Activated T-cell treated with anti-CD3 and anti-CD28 coated beads for 48 hours (primary cell): ENCODE measurements around the gene C20orf144.

Experiments used
- DNase-seq: peaks from one replicate; pipeline ENCODE4 v3.0.0-alpha.2; 2020; ENCODE audit warnings: low read depth

The C20orf144 gene

DNA sequence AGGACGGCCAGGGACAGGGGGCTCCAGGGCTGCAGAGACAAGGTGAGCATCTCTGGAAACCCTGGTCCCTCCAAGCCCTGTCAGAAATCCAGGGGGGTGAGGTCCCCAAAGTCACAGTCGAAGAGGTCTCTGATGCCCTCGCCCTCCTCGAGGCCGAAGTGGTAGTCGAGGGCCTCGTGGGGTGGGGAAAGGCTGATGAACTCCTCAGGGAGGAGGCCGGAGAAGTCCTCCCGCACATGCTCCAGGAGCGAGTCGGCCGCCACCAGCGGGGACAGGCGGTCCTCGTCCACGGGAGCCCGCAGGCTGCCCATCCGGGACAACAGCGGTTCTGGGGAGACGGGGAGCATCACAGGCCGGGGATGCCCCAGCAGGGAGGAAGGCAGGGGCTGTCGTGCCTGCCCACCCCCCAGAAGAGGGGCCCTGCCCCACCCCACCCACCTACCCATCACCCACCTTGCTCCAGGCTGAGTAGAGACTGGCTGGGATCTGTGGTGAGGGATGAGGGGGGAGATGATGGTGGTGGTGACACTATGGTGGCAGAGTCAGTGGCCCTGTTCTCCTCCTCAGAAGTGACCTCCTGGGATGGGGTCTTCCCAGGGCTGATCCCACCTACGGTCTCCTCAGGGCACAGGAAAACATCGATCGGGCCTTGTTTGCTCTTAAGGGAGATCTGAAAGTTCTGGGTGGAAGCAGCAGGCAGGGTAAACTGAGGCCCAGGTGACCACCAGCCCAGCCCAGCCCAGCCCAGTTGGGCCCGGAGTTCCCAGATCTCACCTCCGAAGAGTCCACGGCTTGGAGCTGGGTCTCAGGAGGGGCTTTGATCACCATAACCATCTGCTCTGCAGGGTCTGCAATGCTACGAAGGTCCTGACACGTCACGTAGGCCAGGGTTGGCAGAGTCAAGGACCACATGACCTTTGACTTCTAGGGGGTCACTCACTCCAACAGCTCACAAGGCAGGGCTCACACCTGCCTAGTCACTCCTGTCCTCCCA, 14.8 kb downstream of the C20orf144 start:
- DNase-seq = no peak

DNA sequence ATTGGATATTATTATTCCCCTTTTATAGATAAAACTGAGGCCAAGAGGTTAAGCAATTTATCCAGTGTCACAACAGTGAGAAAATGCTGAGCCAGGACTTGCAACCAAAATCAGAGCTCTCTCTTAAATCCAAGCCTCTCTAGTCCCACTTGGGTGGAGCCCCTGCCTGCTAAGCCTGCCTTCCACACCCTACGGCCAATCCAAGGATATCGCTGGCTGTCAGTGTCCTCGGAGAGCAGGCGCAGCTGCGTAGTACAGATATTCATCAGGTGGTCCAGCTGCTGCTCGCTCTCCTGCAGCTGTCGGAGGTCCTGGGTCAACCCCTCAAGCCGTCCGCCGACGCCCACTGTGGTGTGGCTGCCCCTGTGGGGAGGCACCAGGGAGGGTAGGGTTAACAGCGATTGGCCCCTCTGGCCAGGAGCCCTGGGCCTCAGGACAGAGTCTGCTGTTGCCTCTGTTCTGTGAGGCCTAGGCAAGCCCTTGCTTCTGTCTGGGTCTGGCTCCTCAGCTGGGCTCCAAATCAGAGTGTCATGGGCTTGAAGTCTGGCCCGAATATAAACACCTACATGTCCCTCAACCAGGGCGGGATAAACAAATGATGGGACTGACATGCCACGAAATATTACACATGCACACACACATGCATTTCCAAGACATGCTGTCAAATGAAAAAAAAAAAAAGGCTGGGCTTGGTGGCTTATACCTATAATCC, 16.0 kb downstream of the C20orf144 start:
- no peak for DNase-seq

DNA sequence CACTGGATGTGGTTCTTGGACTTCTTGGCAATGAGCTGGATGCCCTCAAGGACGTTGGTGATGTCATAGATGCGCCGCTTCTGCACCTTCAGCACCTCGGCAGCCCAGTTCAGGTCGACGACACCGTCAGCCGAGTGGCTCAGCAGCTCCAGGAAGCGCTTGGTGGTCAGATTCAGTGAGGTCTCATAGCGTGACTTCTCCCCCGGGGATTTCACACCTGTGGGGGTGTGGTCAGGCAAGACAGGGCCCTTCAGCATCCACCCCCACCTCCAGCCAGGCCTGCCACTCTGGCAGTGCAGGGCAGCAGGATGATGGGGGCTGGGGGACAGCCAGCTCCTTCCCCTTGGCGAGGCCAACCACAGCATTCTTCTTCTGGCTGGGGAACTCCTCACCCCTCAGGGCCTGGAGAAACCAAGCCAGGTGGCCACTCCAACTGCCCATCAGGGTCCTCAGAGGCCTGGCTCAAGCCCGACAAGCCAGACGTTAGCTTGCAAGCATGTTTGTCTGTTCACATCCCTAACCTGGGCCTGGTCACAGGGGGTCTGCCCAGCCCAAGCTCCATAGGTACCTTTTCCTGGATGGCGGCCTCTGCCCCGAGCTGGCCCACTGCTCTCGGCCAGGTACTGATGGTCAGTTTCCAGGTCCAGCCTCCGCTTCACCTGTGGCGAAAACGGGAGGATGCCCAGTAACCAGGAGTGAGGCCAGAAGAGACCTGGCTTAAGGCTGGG, 17.8 kb downstream of the C20orf144 start:
- no peak for DNase-seq

DNA sequence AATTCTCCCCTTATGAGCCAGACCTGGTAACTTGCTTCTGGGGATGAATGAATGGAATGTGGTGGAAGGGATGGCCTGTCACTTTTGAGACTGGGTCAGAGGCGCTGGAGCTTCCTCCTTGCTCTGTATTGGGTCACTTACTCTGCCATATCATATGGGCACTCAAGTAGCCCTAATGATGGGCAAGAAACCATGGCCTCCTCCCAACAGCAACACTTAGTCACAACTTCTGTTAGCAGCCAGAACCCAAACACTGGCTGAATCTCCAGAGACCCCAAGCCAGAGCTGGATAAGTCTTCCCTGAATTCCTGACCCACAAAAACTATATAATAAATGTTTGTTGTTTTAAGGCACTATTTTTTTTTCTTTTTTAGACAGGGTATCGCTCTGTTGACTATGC, 18.6 kb downstream of the C20orf144 start:
- no peak for DNase-seq

DNA sequence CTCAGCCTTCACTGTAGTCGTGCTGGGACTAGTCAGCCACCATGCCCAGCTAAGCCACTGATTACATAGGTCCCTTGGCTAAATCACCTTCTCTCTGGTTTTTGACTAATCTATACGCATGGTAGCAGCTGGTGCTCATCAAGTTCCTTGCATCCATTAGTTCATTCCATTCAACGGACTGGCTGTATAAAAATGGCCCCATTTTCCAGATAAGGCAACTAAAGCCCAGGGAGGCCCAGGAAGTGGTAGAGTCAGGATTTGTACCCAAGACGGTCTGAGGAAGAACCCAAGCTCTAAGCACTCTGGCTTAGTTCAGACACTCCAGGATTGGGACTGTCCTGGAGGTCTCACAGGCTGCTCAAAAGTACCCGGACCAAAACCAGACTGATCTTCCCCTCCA, 19.2 kb downstream of the C20orf144 start:
- no peak for DNase-seq

DNA sequence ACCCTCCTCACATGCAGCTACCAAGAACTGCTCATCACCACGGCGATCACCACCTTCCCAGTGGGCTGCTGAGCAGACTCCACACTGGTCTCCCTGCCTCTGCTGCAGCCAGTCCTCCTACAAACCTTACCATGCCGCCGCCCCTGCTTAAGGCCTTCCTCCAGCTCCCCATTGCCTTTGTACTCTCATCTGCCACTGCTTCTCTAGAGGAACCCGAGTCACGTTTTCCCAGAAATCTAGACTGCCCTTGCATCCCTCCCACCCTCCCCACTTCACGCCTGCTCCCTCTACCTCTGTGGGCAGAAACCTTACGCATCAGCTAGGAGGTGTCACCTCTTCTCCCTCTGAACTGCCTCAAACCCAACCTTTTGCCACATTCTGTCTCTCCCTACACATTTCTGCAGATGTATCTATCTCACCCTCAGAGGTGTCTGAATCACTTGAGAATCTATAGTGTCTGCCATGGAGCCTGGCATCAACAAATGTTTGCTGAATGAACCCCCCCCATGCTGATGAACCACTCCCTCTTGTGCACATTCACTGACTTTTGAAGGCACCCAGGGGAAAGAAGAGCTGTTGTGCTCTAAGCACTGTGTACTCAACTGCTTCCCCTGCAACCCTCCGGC, 19.7 kb downstream of the C20orf144 start:
- no peak for DNase-seq

DNA sequence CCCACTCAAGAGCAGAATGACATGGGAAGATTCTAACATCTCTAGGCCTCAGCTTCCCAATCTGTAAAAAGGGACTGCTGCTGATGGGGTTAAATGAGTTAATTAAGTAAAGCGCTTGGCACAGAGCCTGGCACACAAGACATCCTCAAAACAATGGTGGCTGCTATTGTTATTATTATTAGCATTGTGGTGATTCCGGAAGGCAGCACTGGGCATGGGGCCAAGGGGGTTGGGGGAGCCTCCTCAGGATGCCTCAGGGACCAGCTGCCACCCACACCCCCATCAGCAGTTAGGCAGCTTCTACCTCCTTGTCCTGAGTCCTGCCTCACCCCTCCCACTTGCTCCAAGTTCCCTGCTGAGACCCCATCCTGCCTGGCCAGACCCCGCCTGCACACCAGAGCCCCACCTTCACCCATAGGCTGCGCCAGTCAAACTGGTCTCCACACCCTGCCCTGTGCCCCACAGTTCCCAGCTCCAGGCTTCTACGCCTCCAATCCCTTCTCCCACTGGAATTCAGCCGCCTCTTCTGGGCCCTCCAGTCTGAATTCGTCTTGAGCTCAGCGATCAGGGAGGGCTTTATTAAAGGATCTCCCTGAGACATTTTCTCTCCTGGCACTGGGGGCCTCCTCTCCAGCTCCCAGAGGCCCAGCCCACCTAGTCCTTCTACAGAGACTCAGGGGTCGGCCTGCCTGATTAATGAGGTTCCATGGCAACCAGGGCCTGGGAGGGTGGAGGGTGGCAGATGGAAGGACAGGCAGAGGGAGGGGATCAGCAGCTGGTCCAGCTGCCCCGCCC, 22.6 kb downstream of the C20orf144 start:
- DNase-seq = no peak

DNA sequence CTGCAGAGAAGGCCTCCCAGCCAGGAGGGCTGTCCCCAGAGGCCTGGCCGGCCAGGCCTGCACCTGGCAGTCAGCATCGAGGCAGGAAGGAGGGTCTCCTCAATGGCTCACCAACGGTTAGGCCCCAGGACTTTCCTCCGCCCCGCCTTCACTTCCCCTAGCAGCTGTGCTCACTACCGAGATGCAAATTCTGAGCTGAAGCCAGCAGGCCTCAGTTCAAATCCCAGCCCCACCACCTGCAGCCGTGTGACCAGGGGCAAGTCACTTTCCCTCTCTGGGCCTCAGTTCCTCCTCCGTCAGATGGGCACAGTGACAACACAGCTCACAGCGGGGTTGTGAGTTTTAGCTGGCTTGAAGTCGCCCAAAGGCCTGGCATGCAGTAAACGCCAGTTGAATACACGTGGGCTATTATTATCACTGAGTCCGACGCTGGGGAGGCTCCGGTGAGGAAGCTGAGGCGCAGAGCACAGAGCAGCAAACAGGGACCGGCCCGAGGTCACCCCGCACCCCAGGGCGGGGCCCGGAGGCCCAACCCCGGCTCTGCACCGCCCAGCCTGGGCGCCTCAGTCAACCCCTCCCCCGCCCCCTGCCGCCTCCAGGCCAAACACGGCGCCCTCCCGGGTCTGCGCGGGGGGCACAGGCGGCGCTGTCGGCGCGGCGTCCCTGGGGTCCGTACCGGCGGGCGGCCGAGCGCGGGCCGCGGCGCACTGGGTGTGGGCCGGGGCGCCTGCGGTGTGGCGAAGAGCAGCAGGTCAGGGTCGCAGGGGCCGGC, 23.4 kb downstream of the C20orf144 start:
- DNase-seq = peak; percentile 75

DNA sequence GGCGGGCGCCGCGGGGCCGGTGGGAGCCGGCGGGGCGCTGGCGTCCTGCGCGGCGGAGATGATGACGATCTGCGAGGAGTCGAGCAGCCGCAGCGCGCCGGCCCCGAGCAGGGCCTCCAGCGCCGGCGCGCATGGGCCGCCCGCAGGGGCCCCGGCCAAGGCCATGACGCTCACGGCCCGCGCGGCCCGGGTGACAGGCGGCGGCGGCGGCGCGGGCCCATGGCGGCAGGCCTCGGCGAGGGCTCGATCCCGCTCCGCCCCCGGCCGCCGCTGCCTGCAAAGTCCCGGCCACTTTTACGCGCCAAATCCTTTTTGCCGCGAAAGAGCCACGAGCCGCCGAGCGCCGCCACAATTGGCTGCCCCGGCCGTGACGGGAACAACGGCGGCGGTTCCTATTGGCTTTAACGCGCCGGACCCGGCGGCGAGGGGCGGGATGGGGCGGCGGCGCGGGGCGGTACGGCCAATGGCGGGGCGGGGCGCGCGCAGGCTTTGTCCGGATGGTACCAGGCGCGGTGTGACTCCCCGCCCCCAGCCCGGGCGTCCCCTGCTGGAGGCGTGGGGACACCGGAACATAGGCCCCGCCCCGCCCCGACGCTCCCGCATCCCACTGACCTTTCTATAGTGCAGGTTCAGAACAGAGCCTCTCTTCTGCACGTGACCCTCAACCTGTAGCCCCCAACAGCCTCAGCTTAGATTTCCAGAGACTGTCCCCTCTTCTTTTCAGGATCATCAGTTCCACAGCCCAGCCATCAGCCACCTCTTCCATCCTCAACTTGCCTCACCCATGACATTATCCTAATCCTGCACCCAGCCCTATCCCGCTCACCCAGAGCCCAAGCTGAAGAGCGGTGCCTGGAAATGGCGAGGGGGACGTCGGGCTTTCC, 24.2 kb downstream of the C20orf144 start, which contains the start of gene E2F1:
E2F1 (minus strand) TSS at position 286 of the 884 bp plus-strand sequence; CDS start at position 165, 121 bp downstream.
- DNase-seq = peak; percentile 98

DNA sequence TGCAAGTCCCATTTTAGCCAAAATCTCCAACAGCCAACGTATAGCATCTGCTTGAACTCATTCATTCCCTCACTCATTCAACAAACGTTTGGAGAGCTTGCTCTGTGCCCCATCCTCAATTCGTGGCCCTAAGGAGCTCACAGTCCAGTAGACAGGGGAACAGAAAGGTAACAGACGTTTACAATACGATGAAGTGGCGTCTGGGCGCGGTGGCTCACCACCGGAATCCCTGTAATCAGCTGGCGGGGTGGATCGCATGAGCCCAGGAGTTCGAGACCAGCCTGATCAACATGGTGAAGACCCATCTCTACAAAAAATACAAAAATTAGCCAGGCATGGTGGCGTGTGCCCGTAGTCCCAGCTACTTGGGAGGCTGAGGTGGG, 24.8 kb downstream of the C20orf144 start:
- no peak for DNase-seq

DNA sequence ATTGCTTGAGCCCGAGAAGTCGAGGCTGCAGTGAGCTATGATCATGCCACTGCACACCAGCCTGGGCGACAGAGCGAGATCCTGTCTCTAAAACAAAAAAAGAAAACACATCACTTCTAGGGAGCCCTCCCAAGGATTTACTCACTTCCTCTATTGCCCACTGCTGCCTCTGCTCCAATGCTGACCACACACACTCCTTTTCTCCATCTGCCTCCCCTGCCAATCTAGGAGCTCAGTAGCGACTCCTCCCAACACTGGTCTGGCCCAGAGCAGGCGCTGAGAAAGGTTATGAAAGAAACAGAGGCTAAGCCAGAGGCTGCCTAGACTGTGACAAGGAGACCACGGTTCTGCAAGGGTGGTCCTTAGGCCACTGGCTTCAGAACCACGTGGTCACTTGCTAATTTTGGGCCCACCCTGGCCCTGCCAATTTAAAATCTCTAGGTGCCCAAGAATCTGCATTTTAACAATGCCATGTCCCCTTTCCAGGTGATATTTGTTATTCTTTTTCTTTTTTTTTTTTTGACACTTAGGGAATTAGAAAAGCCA, 25.3 kb downstream of the C20orf144 start:
- DNase-seq = no peak

DNA sequence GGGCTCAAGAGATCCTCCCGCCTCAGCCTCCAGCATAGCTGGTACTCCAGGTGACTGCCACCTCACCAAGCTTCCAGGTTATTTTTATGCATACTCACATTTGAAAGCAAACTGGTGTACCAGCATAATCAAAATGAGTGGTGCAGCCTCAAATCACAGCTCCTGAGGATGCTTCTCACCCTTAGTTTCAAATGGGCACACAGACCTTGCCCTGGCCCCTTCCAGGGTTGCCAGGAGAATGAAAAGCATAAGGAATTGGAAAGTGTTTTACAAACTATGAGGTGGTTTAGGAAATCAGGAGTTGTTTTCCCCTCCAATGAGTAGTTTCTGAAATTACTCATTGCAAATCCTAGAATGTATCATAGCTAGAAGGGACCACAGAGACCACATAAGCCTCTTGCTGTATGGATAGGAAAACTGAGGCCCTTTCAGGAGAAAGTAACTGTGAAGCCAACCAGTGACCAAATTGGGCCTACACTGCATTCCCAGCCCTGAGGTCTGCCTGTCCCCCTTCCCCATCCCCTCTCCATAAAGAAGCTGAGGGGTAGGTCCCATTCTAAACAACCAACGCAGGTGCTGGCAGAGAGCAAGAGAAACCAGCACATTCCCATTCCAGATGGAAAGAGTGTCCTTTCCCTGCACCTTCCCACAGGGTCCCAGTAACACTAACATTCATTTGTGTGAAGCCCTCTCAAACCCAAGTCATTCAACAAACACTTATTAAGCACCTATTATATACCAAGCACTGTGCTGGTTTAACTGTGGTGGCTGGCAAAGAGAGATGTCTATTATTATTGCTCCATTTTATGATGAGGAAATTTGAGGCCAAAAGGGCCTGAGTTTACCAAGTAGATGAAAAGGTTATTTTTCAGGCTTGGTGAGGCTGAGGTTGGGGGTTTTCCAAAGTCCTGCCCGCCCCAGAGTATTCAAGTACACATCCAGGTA, 26.1 kb downstream of the C20orf144 start:
- DNase-seq = no peak

DNA sequence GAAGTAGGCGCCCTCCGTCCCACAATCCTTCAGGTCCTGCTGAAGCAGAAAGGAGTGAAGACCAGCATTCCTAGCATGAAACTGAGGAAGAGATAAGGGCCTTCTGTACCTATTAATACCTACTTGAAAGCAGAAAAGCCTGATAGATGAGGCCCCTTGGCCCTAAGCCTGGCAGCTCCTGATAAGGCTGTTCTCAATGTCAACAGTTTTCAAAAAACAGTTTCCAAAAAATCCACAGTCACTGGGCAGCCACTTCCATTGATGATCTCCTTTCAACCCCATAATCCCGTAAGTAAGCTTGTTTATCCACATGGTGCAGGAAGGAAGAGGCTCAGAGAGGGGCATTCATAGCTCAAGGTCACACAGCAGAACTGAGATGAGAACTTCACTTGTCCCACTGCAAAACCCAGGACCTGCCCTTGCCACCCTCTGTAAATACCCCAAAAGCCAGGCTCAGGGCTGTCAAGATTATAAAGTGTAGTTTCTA, 26.9 kb downstream of the C20orf144 start:
- DNase-seq = no peak

DNA sequence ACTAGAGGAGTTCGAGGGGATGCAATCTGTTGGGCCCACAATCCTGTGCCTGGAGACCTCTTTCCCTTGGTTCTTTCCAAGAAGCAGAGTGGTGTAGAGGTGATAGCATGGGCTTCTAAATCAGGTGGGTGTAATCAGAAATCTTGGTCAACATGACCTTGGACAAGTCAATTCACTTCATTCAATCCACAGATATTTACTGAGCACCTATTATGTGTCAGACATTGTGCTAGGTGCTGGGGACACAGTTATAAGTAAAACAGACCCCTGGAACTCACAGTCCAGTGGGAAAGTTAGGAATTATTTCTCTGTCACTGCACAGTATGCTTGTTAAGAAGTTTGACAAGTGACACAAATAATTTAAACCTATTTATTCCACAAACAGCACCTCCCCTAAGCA, 27.4 kb downstream of the C20orf144 start:
- no peak for DNase-seq

DNA sequence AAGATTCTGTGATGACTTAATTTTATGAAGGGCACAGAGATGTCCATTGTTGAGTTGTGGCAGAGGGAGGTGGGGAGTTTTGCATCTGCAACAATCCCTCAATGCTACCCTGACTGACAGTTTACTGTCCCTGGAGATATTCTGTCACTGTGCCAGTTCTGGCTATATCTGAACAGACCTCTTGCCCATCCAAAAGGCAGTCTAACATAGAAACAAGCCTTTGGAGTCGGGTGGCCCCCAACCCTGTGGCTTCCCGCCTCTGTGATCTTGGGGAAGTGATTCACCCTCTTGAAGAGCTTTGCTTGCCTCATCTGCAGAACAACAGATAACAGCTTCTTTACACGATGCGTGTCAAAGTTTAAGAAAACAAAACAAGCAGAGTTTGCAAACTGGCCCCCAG, 27.8 kb downstream of the C20orf144 start:
- DNase-seq = peak; percentile 50

DNA sequence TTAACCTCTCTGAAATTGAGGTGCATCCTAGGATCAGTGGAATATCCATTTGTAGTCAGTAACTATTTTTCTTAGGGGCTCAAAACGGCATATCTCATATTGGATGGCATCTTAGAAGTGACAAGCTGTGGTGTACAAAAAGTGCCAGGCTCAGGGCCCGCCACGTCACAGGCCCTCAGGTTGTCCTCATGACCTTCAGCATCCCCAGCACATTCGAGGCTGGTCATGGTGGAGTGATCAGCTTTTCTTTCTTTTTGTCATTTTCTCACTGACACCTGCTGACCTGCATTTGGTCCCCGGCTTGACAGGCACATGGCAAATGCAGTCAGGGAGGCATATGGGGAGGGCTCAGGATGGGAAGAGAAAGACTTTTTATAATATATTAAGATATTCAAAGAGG, 31.2 kb downstream of the C20orf144 start:
- DNase-seq = no peak

DNA sequence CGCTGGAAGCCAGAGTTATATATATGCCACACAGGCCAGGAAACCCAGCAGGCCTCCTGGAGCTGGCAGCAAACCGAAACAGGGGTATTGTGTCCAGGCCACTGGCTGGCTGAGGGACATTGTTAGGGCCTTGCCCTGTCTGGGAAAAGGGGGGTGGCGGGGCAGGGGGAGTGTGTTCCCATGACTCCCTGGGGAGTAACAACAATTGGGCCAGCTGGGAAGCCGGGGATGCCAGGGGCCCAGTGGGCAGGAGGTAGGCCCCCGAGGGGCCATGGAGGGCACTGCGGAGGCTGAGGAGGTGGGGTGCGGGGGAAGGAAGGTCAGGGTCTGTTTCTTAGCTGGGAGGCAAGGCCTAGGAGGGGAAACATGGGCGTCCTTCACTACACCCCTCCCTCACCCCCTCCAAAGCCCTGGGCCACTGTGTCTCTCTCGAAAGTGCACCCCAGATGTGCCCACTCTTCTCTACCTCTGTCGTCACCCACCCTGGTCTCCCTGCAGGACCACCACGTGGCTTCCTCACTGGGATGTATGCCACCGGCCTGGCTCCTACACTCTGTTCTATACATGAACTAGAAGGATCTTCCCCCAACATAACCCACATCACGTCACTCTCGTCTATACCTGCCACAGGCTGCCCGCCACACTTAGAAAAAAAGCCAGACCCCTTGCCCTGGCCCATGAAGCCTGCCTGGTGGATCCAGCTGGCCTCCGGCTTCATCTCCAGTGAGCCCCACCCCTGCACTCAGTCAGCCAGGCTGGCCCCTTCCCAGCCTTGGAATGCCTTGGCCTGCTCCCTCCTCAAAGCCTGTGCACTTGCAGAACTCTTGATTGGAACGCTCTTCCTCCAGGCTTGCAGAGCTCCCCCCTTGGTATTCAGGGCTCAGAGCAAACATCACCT, 31.9 kb downstream of the C20orf144 start:
- DNase-seq = no peak
